ENCODE measurements around the gene AMN.
"Not testable (repeated sequence)": the region's sequence is repeated elsewhere in the genome, so short reads cannot be mapped to it uniquely, and the experiment has no call there.

AMN gene

DNA sequence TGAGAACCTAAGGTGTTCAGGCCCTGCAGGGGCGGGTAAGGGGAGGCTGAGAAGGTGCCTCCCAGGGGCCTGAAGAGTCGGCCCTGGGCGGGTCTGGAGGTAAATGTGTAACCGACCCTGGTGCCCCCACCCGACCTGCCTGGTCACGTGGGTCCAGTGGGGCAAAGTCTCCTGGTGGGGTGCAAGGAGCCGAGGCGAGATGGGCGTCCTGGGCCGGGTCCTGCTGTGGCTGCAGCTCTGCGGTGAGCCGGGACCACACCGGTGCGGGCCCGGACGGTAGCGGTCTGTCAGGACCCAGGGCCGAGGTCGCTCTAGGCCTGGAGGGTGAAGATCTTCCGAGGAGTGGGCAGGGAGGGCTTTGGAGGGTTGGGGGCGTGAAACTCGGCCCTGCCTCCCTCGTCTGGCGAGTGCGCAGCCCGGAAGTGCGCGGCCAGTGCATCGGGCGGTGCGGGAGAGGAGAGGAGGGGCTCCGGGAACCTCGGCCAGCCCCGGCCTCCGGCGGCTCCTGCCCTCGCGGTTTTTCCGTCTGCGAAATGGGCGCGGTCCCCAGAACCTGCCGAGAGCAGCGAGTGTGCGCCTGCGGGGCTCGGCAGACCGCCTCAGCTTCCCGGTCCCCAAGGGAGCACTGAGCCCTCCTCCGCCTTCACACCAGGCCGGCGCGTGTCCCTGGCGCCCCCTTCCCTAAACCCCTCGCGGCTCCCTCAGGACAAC lies at the start of gene AMN:
AMN (plus strand) TSS at position 174 of the 711 bp plus-strand sequence; CDS start at position 200, 26 bp downstream.
- no peak for DNase-seq

DNA sequence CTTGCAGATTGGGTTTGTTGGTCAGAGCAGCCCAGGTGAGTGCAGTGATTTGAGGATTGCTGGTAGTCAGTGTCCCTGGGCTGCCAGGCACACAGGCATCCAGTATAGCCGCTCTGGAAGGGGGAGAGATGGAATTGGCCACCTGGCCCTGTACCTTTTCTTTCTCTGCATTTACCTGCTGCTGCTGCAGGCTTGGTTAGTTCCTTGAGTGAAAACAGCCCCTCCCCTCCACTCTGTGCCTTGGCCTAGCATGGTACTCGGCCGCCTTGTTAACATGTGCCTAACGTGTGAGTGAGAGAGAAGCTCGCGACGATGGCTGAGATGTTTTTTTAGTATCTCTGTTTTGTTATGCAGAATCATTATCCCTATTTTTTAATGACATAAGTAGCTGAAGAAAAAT lies 49.3 kb upstream of the AMN start:
- no peak for DNase-seq

DNA sequence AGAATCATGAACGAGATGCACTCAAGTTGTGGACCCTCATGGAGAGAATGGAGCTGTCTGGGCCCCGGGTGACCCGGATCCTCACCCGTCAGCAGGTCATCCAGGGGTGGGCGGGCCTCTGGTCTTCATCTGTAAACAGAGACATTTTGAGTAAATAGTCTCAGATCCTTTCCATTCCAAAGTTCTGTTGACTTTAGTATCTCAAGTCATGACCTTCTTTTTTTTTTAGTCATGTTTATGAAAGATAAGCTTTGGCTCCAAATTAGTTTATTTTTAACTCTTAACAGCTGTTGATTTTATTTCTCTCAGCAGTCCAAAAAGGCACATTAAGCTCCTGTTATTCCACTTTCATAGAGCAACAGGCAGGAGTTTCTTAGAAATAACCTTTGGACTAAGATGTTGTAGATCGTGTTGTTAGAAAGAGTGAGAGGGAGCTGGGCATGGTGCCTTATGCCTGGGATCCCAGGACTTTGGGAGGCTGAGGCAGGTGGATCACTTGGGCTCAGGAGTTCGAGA lies 48.9 kb upstream of the AMN start:
- DNase-seq = no peak

DNA sequence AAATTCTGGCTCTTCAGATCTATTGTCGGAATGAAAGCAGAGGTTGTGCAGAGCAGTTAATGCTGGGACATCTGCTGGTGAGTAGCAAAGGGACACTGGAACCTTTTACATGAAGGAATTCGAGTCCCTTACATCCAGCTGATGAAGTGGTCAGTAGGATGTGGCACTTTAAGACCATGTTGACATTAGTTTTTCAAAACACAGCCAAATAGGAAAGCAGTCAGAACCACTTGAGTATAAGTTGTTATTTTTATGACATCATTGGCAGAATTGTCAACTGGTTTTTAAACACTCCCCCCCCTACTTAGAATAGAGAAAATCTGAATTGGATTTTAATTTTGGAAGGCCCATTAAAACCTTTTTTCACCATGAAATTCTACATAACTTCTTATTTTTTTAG lies 46.8 kb upstream of the AMN start:
- DNase-seq = no peak

DNA sequence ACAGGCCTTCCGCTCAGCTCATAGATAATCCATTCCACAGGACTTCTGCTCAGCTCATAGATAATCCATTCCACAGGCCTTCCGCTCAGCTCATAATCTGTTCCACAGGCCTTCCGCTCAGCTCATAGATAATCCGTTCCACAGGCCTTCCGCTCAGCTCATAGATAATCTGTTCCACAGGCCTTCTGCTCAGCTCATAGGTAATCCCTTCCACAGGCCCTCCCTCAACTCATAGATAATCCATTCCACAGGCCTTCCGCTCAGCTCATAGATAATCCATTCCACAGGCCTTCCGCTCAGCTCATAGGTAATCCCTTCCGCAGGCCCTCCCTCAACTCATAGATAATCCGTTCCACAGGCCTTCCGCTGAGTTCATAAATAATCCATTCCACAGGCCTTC lies 45.0 kb upstream of the AMN start:
- DNase-seq = not testable (repeated sequence)

DNA sequence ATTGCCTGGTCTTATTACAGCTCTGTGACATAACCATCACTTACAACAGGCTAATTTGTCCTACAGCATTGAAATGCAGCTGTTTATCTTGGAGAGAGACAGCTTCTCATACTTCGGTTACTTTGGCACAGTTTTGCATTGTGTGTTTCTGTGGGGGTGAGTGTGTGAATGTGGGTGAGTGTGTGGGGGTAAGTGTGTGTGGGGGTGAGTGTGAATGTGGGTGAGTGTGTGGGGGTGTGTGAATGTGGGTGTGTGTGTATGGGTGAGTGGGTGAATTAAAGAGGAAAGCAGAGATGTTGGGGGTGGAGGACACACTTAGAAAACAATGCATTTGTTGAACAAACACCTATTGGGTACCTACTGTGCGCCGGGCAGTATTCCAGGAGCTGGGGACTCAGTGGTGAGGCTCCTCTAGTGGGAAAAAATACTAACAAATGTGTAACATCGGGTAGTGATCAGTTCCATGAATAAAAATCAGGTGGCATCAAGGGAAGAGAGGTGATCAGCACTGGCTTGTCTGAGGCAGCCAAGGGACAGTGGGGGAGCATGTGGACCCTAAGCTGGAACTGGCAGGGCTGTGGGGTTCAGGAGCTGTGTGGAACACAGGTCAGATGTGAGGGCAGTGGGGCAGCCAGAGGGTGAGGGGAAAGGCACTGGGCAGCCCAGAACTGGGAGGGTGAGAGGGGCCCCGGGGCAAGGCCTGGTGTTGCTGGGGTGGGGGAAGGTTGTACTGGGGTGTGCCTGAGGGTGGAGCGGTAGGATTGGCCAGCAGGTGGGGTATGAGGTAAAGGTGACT lies 44.1 kb upstream of the AMN start:
- no peak for DNase-seq

DNA sequence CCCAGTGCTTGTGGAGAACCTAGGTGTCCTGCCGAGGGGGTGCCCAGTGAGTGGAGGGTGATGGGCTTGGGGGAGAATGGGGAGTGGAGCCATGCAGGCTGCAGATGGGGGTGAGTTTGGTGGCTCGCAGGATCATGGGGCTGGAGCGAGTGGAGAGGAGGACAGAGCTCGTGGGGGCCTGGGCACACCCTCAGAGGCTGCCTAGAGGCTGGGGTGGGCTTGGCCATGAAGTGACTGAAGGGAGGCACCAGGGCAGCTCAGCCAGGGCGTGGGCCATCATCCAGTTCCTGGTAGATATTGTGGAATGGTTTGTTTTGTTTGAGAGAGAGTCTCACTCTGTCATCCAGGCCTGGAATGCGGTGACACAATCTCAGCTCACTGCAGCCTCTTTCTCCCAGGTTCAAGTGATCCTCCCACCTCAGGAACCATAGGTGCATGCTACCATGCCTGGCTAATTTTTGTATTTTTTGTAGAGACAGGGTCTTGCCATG lies 43.4 kb upstream of the AMN start:
- no peak for DNase-seq

DNA sequence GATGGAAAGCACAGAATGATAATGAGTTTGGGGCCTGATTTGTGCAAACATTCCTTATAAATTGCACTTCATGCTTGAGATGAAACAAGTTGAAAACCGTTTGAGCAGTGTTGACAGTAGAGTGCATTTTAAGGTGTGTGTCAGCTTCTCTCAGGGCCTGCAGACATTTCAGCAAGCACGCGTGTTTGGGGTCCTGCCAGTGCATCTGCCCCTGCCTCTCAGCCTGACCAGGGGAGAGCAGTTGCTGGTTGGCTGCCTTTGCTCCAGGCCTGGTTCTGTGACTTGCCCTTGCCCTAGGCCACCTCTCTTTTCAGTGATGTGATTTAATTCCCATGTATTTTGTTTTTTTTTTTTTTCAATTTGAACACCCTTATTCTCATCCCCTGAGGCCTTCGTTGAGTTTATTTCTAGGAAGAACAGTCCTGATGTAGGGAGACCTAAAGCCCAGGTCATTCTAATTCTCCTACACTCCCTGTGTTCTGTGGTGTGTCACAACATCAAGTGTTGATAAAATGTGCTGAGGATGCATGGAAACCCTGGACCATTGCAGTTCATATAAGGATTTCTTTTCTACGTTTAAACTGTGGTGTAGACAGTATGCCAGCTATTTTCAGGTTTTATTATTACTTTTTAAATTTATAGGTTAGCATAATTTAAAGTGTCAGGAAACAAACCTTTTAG lies 40.1 kb upstream of the AMN start:
- DNase-seq = no peak

DNA sequence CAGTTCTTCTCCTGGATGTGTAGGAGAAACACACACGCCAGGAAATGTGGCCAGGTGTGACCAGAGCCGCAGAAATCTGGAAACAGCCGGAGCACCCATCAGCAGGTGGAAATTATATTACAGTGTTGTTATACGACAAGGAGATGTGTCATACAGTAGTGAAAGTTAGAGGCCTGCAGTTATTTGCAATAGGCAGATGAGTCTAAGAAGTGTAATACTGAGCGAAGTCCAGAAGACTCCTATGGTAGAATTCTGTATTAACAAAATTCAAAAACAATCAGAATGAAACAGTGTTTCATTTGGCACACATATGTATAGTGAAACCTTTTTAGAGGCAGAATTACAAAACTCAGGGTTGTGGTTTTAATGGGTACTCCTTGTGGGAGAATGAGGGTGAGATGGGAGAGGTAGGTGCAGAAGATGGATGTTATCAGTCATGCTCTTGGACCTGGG lies 39.3 kb upstream of the AMN start:
- no peak for DNase-seq

DNA sequence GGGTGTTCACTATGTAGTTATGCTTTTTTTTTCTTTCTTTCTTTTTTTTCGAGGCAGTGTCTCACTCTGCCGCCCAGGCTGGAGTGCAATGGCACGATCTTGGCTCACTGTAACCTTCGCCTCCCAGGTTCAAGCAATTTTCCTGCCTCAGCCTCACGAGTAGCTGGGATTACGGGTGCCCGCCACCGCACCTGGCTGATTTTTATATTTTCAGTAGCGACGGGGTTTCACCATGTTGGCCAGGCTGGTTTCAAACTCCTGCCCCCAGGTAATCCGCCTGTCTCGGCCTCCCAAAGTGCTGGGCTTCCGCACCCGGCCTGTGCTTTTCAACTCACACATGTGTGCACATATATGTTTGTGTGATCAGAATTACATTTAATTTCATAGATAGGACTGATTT lies 38.9 kb upstream of the AMN start:
- DNase-seq = no peak

DNA sequence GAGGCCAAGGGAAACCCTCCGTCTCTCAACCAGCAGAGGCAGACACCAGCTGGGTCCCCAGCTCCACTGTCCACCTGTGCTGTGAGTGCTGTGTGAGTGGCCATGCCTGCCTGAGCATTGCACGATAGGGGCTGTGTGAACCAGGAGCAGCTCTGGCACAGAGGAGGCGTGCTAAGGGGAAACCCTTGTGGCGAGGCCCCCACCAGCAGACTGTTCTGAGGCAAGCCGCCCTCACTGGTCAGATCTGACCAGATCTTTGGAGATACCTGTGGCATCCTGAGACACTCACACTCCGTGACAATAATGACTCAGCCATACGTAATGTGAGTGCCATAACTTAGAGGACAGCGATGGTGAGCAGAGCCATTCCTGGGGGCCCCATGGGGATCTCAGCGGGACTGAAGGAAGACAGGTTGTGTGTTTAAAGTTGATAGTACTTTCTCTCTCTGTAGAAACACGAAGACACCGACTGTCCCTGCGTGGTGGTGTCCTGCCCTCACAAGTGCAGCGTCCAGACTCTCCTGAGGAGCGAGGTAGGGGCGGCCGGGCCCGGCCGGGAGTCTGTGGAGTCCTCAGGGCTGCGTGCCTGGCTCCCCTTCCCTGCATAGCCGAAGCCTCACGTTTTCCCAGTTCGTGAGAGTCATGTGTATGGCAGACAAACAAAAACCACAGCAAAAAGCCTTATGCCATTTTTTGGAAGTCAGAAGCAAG lies 36.6 kb upstream of the AMN start:
- DNase-seq = no peak

DNA sequence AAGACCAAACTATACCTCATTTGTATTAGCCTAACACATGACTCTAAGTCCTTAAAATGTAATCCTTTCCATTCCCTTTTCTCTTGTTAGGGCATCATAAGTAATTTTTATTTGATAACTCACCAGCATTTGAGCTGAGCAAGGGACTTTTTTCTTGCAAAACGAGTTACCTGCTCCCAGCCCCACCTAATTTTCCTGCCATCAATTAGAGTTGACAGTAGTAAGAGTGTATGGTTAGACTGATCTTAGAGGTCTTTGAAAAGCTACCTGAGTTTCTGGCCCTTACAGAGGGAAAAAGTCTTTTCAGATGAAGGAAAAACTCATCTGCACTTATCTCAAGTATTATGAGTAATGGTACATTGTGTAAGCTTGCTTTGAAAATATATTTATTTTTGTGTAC lies 33.7 kb upstream of the AMN start:
- no peak for DNase-seq

DNA sequence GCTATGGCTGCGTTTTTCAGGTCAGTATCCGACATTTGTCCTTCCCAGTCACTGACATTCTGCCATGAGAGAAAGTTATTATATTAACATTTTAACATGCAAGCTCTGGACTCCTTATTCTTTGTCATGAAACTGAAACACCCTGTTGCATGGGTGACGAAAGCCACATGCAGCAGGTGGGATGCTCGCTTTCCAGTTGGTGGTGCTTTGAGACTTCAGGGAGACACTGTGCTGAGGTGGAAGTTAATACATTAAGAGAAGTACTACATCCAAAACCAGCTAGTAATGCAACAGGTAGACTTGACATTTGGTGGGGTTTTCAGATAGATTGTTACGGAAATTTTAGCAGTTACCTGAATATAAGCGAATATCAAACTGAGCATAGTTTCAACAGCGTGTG lies 32.8 kb upstream of the AMN start:
- DNase-seq = no peak

DNA sequence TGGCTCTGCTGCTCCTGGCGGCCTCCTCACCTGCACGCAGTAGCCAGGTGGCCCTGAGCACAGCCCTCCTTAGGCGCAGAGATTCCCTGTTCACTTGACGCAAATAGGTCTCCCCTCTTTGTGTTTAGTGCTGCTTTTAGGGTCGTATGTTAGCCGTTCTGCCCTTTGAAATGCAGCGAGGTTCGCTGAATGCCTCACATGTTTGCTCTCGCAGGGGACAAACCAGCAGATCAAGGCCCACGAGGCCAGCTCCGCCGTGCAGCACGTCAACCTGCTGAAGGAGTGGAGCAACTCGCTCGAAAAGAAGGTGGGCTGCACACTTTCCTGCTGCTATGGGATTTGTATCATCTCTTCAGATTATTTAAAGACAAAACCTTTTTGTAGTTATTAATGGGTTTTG lies 31.4 kb upstream of the AMN start:
- DNase-seq = no peak

DNA sequence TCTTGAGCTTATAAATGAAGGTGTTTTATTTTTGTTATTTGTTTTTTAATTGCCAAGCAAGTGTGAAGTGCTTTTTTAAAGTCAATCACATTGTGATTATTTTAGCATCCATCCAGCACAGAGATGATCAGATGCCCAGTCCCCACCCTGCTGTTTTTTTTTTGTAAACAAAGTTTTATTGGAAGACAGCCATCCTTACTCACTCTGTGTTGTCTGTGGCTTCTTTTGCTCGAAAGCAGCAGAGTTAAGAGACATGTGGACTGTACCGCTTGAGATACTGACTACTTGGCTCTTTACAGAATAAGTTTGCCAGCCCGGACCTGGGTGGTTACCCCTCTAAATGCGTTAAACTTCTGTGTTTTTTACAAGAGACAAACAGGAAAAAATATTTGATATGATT lies 30.9 kb upstream of the AMN start:
- DNase-seq = no peak

DNA sequence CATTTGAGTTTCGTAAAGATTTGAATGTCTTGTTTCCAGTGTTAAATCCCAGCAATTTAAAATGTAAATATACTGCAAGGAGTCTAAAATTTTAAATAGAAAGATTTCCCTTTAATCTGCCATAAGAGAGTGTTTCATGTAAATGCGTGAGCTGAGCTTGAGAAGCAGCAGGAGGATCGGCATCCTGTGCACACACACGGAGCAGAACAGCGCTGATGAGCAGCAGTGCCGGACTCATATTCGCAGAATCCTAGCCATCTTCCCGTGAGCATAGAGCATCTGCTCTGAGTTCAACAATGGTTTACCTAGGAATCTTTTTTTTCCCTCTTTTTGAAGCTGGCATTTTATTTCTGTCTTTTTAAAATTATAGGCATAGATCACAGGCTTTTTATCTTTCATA lies 29.8 kb upstream of the AMN start:
- DNase-seq = no peak

DNA sequence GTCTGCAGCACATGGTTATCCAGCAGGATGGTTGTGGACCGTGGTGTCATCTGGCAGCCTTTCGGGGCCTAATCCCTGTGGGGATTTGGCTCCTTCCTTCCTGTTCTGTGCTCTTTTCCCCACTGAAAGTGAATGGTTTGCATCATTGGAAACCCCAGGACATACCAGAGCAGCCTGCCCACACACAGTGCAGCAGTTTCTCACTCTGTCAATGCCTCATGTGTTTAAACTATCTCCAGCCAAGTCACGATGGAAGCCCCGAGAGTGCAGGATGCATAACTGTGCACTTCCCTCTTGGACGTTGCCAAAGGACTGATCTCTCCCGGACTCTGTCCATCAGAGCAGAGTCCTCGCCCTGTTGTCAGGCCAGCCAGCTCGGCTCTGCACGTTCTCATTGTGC lies 29.0 kb upstream of the AMN start:
- DNase-seq = no peak

DNA sequence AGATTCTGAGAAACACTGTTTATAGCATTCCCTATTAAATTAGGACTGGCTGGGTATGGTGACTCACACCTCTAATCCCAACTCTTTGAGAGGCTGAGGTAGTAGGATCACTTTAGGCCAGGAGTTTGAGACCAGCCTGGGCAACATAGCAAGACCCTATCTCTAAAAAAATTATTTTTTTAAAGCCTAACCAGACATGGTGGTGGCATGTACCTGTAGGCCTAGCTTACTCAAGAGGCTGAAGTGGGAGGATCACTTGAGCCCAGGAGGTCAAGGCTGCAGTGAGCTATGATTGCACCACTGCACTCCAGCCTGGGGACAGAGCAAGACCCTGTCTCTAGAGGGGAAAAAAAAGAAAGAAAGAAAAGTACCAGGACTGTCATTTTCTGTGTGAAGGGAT lies 25.7 kb upstream of the AMN start:
- DNase-seq = not testable (repeated sequence)

DNA sequence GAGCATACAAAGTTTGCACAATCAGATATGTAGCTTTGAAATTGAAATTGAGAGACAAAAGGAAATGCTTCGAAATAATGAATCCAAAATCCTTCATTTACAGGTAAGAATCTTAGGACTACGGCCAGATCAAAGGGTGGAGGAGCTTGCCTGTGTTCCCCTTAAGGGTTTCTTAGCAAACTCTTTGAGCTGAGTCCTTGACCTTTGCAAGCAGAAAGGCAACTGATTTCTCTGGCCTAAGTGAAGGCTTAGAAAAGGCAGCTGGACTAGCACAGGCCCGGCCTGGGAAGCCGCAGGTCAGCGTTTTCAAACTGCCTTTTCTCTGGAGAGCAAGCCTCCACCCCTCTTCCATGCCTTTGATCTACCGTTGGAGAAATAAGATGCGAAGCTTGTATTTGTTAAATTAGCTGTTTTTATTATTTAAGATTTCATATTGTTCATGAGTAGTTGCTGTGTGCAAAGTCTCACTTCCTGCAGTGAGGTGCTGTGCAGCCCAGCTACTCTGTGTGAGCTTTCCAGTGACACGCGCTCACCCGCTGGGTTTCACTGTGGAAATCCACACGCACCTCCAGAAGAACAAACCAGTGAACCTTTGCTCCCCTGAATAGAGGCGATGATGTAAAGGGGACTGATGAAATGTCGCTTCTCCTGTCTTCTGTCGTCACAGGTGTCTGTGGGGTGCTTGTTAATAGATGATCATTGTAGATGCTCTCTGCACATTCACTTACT lies 25.0 kb upstream of the AMN start:
- DNase-seq = no peak

DNA sequence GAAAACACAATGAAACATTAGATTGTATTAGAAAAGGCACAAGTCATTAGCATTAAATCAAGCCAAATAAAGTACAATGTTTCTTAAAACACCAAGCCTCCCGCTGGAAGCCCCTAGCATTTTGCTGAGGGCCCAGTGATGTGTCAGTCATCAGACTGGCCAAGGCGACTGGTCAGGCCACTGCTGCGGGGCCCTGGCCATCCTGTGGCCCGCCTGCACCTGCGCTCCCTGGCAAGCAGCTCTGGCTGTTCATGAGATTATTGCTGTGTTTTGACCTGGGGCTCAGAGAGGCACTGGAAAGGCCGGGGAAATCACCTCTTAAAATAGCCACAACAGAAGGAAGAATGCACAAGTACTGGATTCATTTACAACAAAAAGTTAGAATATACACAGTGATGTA lies 24.2 kb upstream of the AMN start:
- no peak for DNase-seq

DNA sequence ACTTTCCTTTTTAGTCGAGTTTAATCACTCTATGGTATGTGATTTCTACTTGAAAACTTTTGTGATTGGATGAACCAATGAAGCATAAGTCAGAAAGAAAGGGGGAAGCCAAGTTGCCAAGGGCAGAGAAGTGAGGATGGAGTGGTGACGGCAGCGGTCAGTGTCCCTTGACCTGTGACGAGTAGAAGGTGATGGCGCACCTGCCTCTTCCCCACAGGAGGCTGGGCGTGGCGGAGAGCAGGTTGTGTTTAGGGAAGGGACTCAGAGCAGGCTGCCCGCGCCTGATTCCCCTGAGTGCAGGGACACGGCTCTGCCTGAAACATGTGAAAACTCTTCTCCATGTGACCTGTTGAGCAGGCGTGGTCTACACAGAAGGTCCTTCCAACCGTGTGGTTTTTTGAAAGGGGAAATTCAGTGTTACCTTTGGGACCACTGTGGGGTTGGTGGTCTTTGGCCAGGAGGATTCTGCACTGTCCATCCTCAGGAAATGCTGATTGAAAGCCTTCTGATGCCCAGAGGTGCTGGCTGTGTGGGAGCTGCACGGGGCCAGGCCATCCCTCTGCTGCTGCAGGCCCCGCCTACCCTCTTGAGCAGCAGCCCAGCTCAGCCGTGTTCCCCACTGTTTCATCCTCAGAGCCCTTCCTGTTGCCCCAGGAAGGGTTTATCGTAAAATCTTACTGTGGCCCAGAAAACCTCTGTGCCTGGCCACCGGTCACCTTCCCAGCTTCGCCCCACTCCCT lies 23.5 kb upstream of the AMN start:
- no peak for DNase-seq
